PC-3 (cell line): ENCODE data around the gene PLEKHH2. TPM values are rescaled to one million over a fixed set of nuclear protein-coding genes. Genes with fewer than 3 reads are reported as not detected.

ENCODE experiments used
- ATAC-seq: fragments of 200-7000 bp; cut with Tn5 transposase; 2 replicates; pipeline ENCODE4 v1.9.1; 2020; ENCODE audit warnings: mild to moderate bottlenecking, moderate library complexity
- BruUV-seq: library from RNA; stranded (reverse); fragments of 400-500 nt; replicated peaks from 2 replicates; lab custom pipeline; 2021; lab: Mats Ljungman, UMichigan
- CTCF ChIA-PET: fragments of 300-600 bp; sonication (Branson Sonifier 250); formaldehyde crosslinking; loops from one replicate; lab custom pipeline; 2022; ENCODE audit warnings: antibody characterized with exemption; lab: Charles Lee
- POLR2A ChIA-PET: fragments of 300-600 bp; sonication (Branson Sonifier 250); formaldehyde crosslinking; loops from one replicate; lab custom pipeline; 2022; ENCODE audit warnings: antibody characterized with exemption; ENCODE audit not compliant: unreplicated experiment; lab: Charles Lee
- DNase-seq: peaks from one replicate; pipeline ENCODE4 v3.0.0-alpha.2; 2015
- H2AFZ ChIP-seq: fragments of 300-600 bp; sonication (generic); 2 replicates; pipeline ENCODE4 v1.6.0; 2016; ENCODE audit warnings: antibody characterized with exemption, low read length
- H3F3A ChIP-seq: fragments of 300-600 bp; sonication (generic); one replicate; pipeline ENCODE4 v1.6.0; 2017; ENCODE audit warnings: antibody characterized with exemption, low read length, control low read depth, mild to moderate bottlenecking; ENCODE audit not compliant: unreplicated experiment
- H3K27ac ChIP-seq: fragments of 300-600 bp; sonication (generic); 2 replicates; pipeline ENCODE4 v1.5.1; 2016; ENCODE audit warnings: mild to moderate bottlenecking, low read length
- H3K27me3 ChIP-seq: fragments of 300-600 bp; sonication (generic); 2 replicates; pipeline ENCODE4 v1.6.1; 2016; ENCODE audit warnings: low read length, mixed read lengths
- H3K36me3 ChIP-seq: fragments of 300-600 bp; sonication (generic); 2 replicates; pipeline ENCODE4 v1.6.1; 2016; ENCODE audit warnings: low read depth, mixed run types, low read length, mixed read lengths
- H3K4me1 ChIP-seq: fragments of 300-600 bp; sonication (generic); 2 replicates; pipeline ENCODE4 v1.5.1; 2016; ENCODE audit warnings: low read length; ENCODE audit not compliant: insufficient read depth
- H3K4me2 ChIP-seq: fragments of 300-600 bp; sonication (generic); 2 replicates; pipeline ENCODE4 v1.6.0; 2016; ENCODE audit warnings: low read length
- H3K4me3 ChIP-seq: fragments of 300-600 bp; sonication (generic); 2 replicates; pipeline ENCODE4 v1.5.1; 2016; ENCODE audit warnings: mild to moderate bottlenecking, low read length, mixed read lengths
- H3K79me2 ChIP-seq: fragments of 300-600 bp; sonication (generic); 2 replicates; pipeline ENCODE4 v1.6.1; 2017; ENCODE audit warnings: low read length, mixed read lengths
- H3K9ac ChIP-seq: fragments of 300-600 bp; sonication (generic); 2 replicates; pipeline ENCODE4 v1.6.0; 2016; ENCODE audit warnings: mild to moderate bottlenecking, low read length
- H3K9me2 ChIP-seq: fragments of 300-600 bp; sonication (generic); replicated peaks from 2 replicates; pipeline ENCODE4 v1.6.1; 2016; ENCODE audit warnings: mixed run types, low read length, mixed read lengths
- H3K9me3 ChIP-seq: fragments of 300-600 bp; sonication (generic); 2 replicates; pipeline ENCODE4 v1.6.1; 2016; ENCODE audit warnings: low read length, mixed read lengths
- H4K20me1 ChIP-seq: fragments of 300-600 bp; sonication (generic); 2 replicates; pipeline ENCODE4 v1.6.1; 2016; ENCODE audit warnings: low read length, mixed read lengths
- CTCF ChIP-seq: fragments of 300-600 bp; sonication (generic); conservative IDR thresholded peaks from 2 replicates; pipeline ENCODE4 v1.5.1; 2017; ENCODE audit warnings: antibody characterized with exemption, low read depth, mild to moderate bottlenecking, low read length
- EZH2 ChIP-seq: fragments of 300-600 bp; sonication (generic); IDR thresholded peaks from one replicate; pipeline ENCODE4 v1.6.1; 2017; ENCODE audit warnings: antibody characterized with exemption, mild to moderate bottlenecking, low read length; ENCODE audit not compliant: unreplicated experiment
- EZH2phosphoT487 ChIP-seq: fragments of 300-600 bp; sonication (generic); IDR thresholded peaks from 2 replicates; pipeline ENCODE4 v1.6.1; 2018; ENCODE audit warnings: mild to moderate bottlenecking, antibody characterized with exemption, low read length, borderline replicate concordance
- intact Hi-C: fragments of 100-400 bp; cut with micrococcal nuclease; formaldehyde crosslinking; loops from 2 replicates; pipeline ENCODE4 v1.9.0; 2023
- total RNA-seq: library from RNA; depleted of rRNA; stranded (reverse); fragments of >200 nt; gene quantifications from 2 replicates; pipeline ENCODE4 v1.2.3, GENCODE V29; 2014

PLEKHH2 gene
- total RNA-seq, 1 experiment from 2014 or later: 1.9 TPM

- H3K9me3 ChIP-seq: no peaks in the 10 kb centered on the region
- no peak overlapping the region for H3K27ac ChIP-seq
- H3K4me2 ChIP-seq: no peak overlapping the region
- H3K9me2 ChIP-seq: no peaks in the 10 kb centered on the region
- ATAC-seq (no peak), DNase-seq (no peak)
- peaks cover 20% of the 10 kb centered on the region for H3K4me1 ChIP-seq
- H3K27me3 ChIP-seq: no peaks in the 10 kb centered on the region
- no peak overlapping the region for H3K9ac ChIP-seq
- no peak overlapping the region for H3K4me3 ChIP-seq
- POLR2A ChIA-PET: no interaction called here
- H3K79me2 ChIP-seq: no peaks in the 10 kb centered on the region
- H3K36me3 ChIP-seq: no peaks in the 10 kb centered on the region
- H2AFZ ChIP-seq: no peak overlapping the region
- CTCF ChIA-PET: no interaction called here
- TF ChIP-seq EZH2phosphoT487 (no peak), CTCF (no peak), EZH2 (no peak)
- H3F3A ChIP-seq: no peaks in the 10 kb centered on the region
- no peaks in the 10 kb centered on the region for H4K20me1 ChIP-seq
- intact Hi-C loops: no loop called here
- no TSS peak for BruUV-seq
These were observed 81.6 kb downstream of the PLEKHH2 start for GRCh38 chr2:43718530-43719124.

- ATAC-seq (no peak), DNase-seq (no peak)
- Histone ChIP-seq H3K9me3 (no peaks in the 10 kb centered on the region), H2AFZ (no peak overlapping the region), H3K9ac (no peak overlapping the region), H3F3A (no peaks in the 10 kb centered on the region), H3K4me2 (no peak overlapping the region), H3K9me2 (no peaks in the 10 kb centered on the region), H4K20me1 (no peaks in the 10 kb centered on the region), H3K4me3 (no peak overlapping the region), H3K27me3 (no peaks in the 10 kb centered on the region), H3K36me3 (no peaks in the 10 kb centered on the region), H3K27ac (no peak overlapping the region), H3K4me1 (0 out of 2 replicates have a peak, but pooled peaks cover 4% of the 10 kb centered on the region), H3K79me2 (no peaks in the 10 kb centered on the region)
- ChIA-PET POLR2A (no interaction called here), CTCF (no interaction called here)
- intact Hi-C loops: no loop called here
- no TSS peak for BruUV-seq
- TF ChIP-seq EZH2 (no peak), EZH2phosphoT487 (no peak), CTCF (no peak)
These were observed 87.9 kb downstream of the PLEKHH2 start for GRCh38 chr2:43724728-43725526.
